Lung microvascular endothelial cell (primary cell): ENCODE results near the gene EXT2. TPM values are rescaled to one million over a fixed set of nuclear protein-coding genes. Genes with fewer than 3 reads are reported as not detected.

Experiments used
- DNase-seq, 2 donors: peaks; one replicate each; pipeline versions ENCODE4 v3.0.0 to v3.0.0-alpha.2; 2010; ENCODE audit warnings: low read depth in 2 of 2
- total RNA-seq: library from RNA; depleted of rRNA; stranded (reverse); fragments of >200 nt; gene quantifications from 2 replicates; pipeline ENCODE4 v1.2.1, GENCODE V29; 2014

Gene EXT2
- total RNA-seq = 119 and 138 TPM in 2 replicates

DNA sequence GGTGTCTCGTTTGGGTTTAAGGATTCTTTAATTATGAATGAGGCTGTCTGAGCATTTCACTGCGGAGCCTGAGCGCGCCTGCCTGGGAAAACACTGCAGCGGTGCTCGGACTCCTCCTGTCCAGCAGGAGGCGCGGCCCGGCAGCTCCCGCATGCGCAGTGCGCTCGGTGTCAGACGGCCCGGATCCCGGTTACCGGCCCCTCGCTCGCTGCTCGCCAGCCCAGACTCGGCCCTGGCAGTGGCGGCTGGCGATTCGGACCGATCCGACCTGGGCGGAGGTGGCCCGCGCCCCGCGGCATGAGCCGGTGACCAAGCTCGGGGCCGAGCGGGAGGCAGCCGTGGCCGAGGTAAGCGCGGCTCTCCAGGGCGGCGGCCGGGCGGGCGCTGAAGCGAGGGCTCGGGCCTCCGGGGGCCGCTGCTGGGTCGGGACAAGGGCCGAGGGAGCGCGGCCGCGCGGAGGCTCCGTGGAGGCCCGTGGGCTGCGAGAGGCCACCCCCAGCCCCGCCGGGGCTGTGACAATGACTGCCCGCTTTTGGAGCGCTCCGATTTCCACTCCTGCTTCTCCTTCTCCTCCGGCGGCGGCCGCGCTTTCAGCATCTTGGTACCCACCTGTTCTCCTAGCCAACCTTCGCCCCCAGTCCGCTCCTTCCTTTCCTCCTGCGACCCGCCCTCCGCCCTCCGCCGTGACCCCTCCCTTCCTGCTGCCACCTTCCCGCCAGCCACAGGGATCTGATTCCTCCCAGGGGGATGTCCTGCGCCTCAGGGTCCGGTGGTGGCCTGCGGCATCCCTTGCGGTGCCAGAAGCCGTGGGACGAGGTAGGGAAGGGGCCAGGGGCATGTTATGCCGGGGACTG lies at the start of gene EXT2:
Gene EXT2 (plus strand): TSS at position 173 of the 854 bp plus-strand sequence. CDS start 12,035 bp downstream, outside the sequence.
- peak; percentile 88 to 92 for DNase-seq

DNA sequence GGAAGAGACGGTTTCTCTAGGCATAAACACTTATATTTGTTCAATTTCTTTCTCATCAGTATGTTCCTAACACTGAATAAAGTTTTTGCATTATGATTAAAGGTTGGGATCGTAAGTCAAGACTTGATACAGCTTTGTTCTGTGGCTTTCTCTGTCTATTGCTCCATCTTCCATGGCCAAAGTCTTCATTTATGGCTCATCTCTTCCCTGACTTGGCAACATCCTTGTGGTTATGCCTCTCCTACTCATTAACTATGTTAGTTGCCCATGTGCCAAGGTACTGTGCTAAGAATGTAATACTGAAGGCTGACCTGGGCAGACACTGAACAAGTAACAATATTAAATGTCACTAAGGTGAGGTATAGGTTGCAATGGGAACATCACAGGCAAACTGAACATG lies 49.3 kb upstream of the EXT2 start:
- no peak for DNase-seq

DNA sequence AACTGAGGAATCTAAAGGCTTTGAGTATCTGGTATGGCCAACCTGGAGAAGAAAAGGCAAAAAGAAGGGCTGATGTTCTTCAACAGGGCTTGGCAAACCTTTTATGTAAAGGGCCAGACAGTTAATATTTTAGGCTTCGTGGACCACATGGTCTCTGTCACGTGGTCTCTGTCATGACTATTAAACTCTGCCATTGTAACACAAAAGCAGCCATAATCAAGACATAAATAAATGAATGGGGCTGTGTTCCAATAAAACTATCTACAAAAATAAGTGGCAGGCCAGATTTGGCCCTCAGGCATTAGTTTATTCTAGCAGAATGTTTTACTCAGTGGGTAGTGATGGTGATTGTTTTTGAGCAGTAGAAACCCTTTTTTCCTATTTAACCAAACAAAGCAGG lies 48.2 kb upstream of the EXT2 start:
- no peak for DNase-seq

- DNase-seq = no peak
Observed at GRCh38 chr11:44047931-44048431, 47.5 kb upstream of the EXT2 start, which contains the start of gene ACCSL. TSS of gene ACCSL (plus strand) at chr11:44047981. CDS start at chr11:44048037, 56 bp downstream.

DNA sequence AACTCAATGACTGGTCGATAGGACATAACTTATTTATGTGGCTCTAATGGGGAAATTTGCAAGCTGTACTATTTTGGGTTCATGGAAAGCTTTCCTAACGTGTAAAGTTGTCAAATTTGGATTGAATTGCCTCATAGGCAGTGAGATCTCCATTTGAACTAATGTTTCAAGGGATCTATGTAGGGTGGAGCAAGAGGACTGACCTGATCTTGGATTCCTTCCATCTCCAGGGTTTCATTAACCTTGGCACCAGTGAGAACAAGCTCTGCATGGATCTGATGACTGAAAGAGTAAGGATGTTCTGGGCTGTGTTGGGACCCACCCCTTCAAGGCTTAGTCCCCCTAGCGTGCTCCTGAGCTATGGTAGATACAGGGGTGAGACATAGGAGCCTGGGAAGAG lies 45.6 kb upstream of the EXT2 start:
- no peak for DNase-seq

GRCh38 chr11:44051171-44051570 lies 44.3 kb upstream of the EXT2 start:
- no peak for DNase-seq

DNA sequence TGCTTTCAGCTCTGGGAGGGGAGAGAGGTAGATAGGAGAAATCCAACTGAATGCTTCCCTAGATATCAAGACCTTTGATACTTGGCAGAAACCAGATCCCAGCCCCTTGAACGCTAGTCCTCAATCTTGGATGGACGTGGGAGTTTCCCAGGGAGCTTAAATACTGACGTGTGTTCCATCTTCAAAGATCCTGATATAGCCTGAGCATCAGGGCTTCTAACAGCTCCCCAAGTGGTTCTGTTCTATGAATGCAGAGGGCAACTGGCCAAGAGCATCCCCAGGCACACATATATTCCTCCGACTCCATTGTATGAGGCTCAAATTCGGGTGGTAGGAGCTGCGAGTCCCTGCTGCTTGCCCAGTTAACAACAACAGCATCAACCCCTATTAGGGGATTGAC lies 38.1 kb upstream of the EXT2 start:
- no peak for DNase-seq

GRCh38 chr11:44058275-44058674 lies 37.2 kb upstream of the EXT2 start:
- DNase-seq = no peak

DNA sequence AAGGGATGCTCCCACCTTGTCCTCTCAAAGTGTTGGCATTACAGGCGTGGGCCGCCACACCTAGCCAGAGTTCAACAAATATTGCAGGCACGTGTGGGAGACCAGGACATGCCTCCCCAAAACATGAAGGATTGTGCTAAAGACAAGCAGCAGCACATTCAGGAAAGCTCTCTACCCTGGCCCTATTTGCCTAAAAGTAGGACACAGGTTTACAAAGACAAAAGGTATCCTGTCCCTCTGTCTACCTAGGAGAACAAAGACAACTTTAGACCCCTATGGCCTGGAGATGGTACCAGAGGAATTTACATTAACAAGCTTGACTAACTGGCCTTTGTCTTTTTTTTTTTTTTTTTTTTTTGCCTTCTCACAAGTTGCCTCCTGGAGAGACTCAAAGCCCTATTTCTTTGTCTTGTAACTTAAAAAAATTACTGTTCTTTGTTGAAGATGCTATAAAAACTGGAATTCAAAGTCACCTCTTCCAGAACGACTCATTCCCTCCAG lies 30.3 kb upstream of the EXT2 start:
- DNase-seq = no peak

- peak; percentile 93 to 95 for DNase-seq
Observed at GRCh38 chr11:44065841-44066731, 29.4 kb upstream of the EXT2 start, which contains the start of gene ACCS. TSS of gene ACCS (plus strand) at chr11:44066270. CDS start at chr11:44067628, 1,358 bp downstream.

DNA sequence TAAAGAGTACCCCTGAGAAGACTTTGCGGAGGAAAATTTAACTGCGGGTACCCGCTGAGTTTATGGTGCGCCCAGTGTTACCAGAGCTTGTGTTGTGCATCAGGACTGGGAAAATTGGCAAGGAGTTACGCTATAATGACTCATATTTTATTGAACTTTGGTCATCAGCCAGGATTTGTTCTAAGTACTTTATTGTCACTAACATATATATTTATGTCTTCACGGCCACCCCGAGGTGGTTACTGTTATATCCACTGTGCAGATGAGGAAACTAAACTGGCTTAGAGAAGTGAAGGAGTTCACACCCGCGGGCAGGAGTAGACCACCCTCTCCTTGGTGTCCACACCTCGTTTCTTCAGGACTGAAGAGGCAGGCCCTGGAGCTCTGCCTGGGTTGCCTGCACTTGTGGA lies 28.7 kb upstream of the EXT2 start:
- DNase-seq = peak; percentile 80 to 82

GRCh38 chr11:44067266-44067665 lies 28.2 kb upstream of the EXT2 start:
- DNase-seq = no peak

GRCh38 chr11:44068180-44068579 lies 27.3 kb upstream of the EXT2 start:
- no peak for DNase-seq

GRCh38 chr11:44071157-44071556 lies 24.3 kb upstream of the EXT2 start:
- DNase-seq = no peak

DNA sequence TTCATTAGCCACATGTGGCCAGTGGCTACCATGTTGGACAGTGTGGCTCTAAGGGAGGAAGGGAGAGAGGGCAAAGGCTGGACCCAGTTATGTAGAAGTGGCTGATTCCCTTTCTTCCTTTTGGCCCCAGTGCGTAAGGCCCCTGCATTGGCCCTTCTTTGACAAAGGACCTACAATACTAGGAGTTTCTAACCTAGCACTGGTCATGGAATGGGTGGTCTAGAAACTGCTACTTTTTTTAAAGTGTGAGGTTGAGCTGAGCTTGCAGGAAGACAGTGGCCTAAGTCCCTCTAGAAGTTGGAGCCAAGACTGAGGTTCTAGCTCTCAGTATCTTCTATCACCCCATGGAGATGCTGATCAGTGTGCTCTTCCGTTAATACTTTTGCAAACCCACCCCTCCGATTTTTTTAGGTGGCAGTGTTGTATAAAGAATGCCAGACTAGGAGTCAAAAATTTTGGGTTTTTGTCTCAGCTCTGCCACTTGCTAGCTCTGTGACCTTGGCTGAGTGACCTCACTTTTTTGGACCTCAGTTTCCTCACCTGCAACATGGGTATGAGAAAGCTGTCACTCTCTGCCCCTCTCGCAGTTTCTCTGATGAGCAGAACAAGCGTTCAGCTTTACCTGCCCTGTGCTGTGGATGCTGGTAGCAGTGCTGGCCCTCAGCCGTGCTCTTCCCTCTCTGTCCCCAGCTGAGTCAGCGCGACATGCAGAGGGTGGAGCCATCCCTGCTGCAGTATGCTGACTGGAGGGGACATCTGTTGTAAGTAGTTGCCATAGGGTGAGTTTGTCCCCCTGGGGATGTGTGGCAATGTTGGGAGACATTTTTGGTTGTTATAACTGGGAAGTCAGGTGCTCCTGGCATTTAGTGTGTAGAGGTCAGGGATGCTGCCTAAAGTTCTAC lies 22.5 kb upstream of the EXT2 start:
- no peak for DNase-seq

DNA sequence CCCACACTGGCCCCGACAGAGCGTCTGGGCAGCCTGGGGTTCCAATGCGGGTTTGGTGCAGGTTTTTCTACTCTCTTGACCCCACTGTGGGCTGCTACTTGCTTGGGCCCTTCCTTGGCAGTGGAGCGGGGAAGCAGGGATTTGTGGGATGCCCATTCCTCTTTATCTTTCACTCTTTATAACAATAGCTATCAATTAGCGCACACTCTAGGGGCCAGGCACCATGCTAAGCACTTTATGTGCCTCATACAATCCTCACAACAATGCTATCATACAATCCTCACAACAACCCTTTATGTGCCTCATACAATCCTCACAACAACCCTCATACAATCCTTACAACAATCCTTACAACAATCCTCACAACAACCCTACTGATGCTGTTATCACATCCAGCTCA lies 16.7 kb upstream of the EXT2 start:
- no peak for DNase-seq

DNA sequence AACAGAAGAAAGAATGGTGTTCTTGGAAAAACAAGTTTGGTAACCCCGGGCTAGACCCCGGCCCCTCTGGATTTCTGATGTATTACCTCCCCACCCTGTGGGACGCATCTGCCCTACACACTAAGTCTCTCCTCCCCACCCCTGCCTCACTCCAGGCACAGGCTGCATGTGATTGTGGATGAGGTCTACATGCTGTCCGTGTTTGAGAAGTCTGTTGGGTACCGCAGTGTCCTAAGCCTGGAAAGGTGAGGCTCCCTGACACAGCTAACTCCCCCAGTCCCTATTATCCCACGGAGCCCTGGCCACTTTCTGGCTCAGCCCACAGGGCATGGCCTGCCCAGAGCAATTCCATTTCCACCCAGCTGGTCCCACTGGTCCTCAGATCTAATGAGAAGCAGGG lies 16.1 kb upstream of the EXT2 start:
- DNase-seq = no peak

DNA sequence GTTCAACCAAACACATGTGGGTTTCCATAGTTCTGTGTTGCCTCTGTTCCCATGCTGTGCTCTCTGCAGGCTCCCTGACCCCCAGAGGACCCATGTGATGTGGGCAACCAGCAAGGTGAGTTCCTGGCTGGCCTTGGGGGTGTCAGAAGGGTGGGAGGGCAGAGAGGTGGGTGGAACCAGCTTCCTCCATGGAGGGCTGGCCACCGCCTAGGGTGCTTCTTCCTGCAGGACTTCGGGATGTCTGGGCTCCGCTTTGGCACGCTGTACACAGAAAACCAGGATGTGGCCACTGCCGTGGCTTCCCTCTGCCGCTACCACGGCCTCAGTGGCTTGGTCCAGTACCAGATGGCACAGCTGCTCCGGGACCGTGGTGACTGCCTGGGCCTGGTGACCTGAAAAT lies 14.5 kb upstream of the EXT2 start:
- no peak for DNase-seq

- DNase-seq = no peak
Observed at GRCh38 chr11:44082645-44083044, 12.8 kb upstream of the EXT2 start.

DNA sequence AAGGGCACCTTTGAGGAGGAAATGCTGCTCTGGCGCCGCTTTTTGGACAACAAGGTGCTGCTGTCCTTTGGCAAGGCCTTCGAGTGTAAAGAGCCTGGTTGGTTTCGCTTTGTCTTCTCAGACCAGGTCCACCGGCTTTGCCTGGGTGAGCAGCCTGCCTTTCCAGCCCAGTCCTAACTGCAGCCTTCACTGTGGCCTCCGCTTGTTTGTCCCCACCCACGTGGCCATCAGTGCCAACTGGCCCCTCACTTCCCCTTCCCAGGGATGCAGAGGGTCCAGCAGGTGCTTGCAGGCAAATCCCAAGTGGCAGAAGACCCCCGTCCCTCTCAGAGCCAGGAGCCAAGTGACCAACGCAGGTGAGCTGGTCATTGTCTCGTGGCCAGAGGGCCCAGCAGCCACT lies 12.0 kb upstream of the EXT2 start:
- no peak for DNase-seq

GRCh38 chr11:44083906-44084305 lies 11.6 kb upstream of the EXT2 start:
- no peak for DNase-seq
